ENCODE data around the gene SIRT3. TPM values are rescaled to one million over a fixed set of nuclear protein-coding genes. Genes with fewer than 3 reads are reported as not detected.

The SIRT3 gene
- total RNA-seq, 1 experiment from 2014 or later = 13.9 TPM

DNA sequence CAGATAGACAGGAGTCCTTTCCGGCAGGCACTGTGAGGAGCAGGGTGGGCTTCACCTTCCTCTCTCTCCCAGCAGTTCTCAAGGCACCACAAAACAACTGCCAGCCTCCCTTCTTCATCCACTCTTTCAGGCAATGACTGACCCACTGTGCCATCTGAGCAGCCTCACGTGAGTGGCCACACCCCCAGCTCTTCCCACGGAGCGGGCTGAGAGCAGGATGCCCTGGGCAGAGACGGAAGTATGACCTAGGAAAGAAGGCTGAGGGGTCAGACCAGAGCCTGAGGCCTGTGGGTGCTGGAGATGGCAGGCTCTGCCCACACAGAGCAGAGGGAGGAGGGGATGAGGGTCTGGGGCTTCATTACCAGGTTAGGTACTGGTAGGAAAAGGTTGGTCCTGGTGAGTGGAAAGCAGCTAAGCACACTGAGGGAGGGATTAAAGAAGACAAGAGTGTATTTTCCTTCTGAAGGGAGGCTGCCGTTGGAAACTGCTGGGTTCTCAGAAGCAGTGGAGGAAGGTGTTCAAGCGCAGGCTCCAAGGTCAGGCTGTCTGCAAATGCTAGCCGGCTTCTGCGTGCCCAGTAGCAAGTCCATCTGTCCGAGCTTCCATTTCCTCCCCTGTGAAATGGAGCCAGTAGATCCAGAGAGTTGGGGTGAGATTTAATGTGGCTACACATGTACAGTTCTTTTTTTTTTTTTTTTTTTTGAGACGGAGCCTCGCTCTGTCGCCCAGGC is 46.7 kb upstream of the SIRT3 start:
- no peak overlapping the region for H2AK5ac ChIP-seq (ENCODE audit: insufficient read length, low read length)
- H3K14ac ChIP-seq (ENCODE audit: insufficient read depth, low read length) = no peak overlapping the region
- H3K9me3 ChIP-seq (ENCODE audit: control insufficient read depth, low read depth, low read length) = no peaks in the 10 kb centered on the region
- H3T11ph ChIP-seq (ENCODE audit: low read length) = no peak overlapping the region
- H3K9ac ChIP-seq (ENCODE audit: extremely low read depth, insufficient read length, low read length) = no peak overlapping the region
- H3K27me3 ChIP-seq (ENCODE audit: insufficient read depth, low read length) = peaks cover 2% of the 10 kb centered on the region; the same call in 1 of the 2 replicates
- H2AFZ ChIP-seq (ENCODE audit: low read length) = no peak overlapping the region
- Mint-ChIP-seq H3K4me1 (peaks cover 25 to 32% of the 10 kb centered on the region in 2 experiments), H3K9me3 (peaks cover 0 to 2% of the 10 kb centered on the region in 2 experiments; a peak in 1 of 5 replicates), H3K36me3 (ENCODE audit: insufficient read depth in 1 of 3, low read depth in 3 of 3) (no peaks in the 10 kb centered on the region; a peak in 2 of 7 replicates), H3K4me3 (no peak overlapping the region; a peak in 1 of 5 replicates), H3K27ac (peak overlapping the region; percentile 25 to 61 (median 32); a peak in 4 of 7 replicates), H3K27me3 (ENCODE audit: low read depth) (peaks cover 7% of the 10 kb centered on the region)
- no peak overlapping the region for H2BK120ac ChIP-seq (ENCODE audit: low read depth, low read length, poor library complexity, severe bottlenecking)
- H3K4me2 ChIP-seq (ENCODE audit: insufficient read depth, insufficient read length, low read length) = no peak overlapping the region
- no peaks in the 10 kb centered on the region for H3K79me1 ChIP-seq (ENCODE audit: insufficient read depth, low read depth, low read length, poor library complexity, severe bottlenecking)
- DNase-seq = no peak
- TF ChIP-seq, protein P1, sequence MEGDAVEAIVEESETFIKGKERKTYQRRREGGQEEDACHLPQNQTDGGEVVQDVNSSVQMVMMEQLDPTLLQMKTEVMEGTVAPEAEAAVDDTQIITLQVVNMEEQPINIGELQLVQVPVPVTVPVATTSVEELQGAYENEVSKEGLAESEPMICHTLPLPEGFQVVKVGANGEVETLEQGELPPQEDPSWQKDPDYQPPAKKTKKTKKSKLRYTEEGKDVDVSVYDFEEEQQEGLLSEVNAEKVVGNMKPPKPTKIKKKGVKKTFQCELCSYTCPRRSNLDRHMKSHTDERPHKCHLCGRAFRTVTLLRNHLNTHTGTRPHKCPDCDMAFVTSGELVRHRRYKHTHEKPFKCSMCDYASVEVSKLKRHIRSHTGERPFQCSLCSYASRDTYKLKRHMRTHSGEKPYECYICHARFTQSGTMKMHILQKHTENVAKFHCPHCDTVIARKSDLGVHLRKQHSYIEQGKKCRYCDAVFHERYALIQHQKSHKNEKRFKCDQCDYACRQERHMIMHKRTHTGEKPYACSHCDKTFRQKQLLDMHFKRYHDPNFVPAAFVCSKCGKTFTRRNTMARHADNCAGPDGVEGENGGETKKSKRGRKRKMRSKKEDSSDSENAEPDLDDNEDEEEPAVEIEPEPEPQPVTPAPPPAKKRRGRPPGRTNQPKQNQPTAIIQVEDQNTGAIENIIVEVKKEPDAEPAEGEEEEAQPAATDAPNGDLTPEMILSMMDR (conservative IDR thresholded peaks at IDR 0.05) = no peak
- H2BK20ac ChIP-seq (ENCODE audit: low read depth, low read length, poor library complexity, severe bottlenecking) = no peak overlapping the region
- no peaks in the 10 kb centered on the region for H4K20me1 ChIP-seq (ENCODE audit: control insufficient read depth, insufficient read depth, insufficient read length)
- no peaks in the 10 kb centered on the region for H3K4me1 ChIP-seq (ENCODE audit: insufficient read depth, low read length)
- H4K5ac ChIP-seq (ENCODE audit: insufficient read length, low read depth, low read length) = no peak overlapping the region
- no peaks in the 10 kb centered on the region for H3K23me2 ChIP-seq (ENCODE audit: insufficient read length, low read depth, low read length, poor library complexity, severe bottlenecking)
- H2BK15ac ChIP-seq (ENCODE audit: low read depth, low read length) = no peak overlapping the region
- H4K91ac ChIP-seq (ENCODE audit: insufficient read length, low read depth, low read length) = no peak overlapping the region
- H3K27ac ChIP-seq (ENCODE audit: insufficient read length, low read depth, low read length) = no peak overlapping the region
- no peak overlapping the region for H2BK5ac ChIP-seq (ENCODE audit: insufficient read length, low read length)
- no CpG with 5 or more reads among the region's 13 CpGs for WGBS (ENCODE audit: extremely low coverage, insufficient read length, low lambda C conversion rate)
- H3K23ac ChIP-seq (ENCODE audit: insufficient read length, low read depth, low read length) = no peak overlapping the region
- no peak overlapping the region for H2BK12ac ChIP-seq (ENCODE audit: insufficient read length, low read depth, low read length)
- no peaks in the 10 kb centered on the region for H3K79me2 ChIP-seq (ENCODE audit: insufficient read depth, low read length)
- no peak overlapping the region for H4K8ac ChIP-seq (replicated peaks; ENCODE audit: insufficient read length, low read depth, low read length)
- no peak overlapping the region for H3K4ac ChIP-seq (ENCODE audit: low read depth, low read length)
- H3K18ac ChIP-seq (ENCODE audit: insufficient read length, low read depth, low read length) = no peak overlapping the region
- no peak overlapping the region for H3K56ac ChIP-seq (ENCODE audit: insufficient read length, low read depth, low read length)

Data from H9 (cell line).